ENCODE measurements around the gene C2CD2.

C2CD2 gene

GRCh38 chr21:41924368-41924754 is 29.5 kb downstream of the C2CD2 start:
- Histone ChIP-seq H3K9me3 (ENCODE audit: insufficient read depth, low read depth, low read length) (no peaks in the 10 kb centered on the region), H3F3A (ENCODE audit: low read depth) (0 out of 2 replicates have a peak, but pooled peaks cover 5% of the 10 kb centered on the region), H3K9me2 (replicated peaks; ENCODE audit: low read depth, low read length) (no peaks in the 10 kb centered on the region), H2AFZ (ENCODE audit: low read length) (no peak overlapping the region), H4K20me1 (ENCODE audit: insufficient read depth, low read length, poor library complexity, severe bottlenecking) (no peaks in the 10 kb centered on the region), H3K4me1 (ENCODE audit: insufficient read depth, low read length, poor library complexity, severe bottlenecking) (peaks cover 85% of the 10 kb centered on the region), H3K9ac (ENCODE audit: low read depth, low read length, poor library complexity, severe bottlenecking) (peak overlapping the region; percentile 92), H3K4me3 (ENCODE audit: low read length, poor library complexity, severe bottlenecking) (peak overlapping the region; percentile 76), H3K36me3 (ENCODE audit: insufficient read depth, low read length) (no peaks in the 10 kb centered on the region), H3K79me2 (ENCODE audit: insufficient read depth, low read length) (peaks cover 43% of the 10 kb centered on the region), H3K4me2 (ENCODE audit: low read depth, low read length, poor library complexity, severe bottlenecking) (peak overlapping the region; percentile 89), H3K27me3 (ENCODE audit: insufficient read depth, low read length, poor library complexity, severe bottlenecking) (no peaks in the 10 kb centered on the region)
- no peak for TF ChIP-seq CTCF (conservative IDR thresholded peaks at IDR 0.05; ENCODE audit: low read length)
- no peak for TF ChIP-seq EZH2phosphoT487 (IDR thresholded peaks at IDR 0.05; ENCODE audit: borderline replicate concordance)

GRCh38 chr21:41923631-41924367 is 30.0 kb downstream of the C2CD2 start:
- Histone ChIP-seq H3K4me3 (ENCODE audit: low read length, poor library complexity, severe bottlenecking) (peak overlapping the region; percentile 76), H3K79me2 (ENCODE audit: insufficient read depth, low read length) (peaks cover 43% of the 10 kb centered on the region), H3F3A (ENCODE audit: low read depth) (0 out of 2 replicates have a peak, but pooled peaks cover 5% of the 10 kb centered on the region), H3K9me2 (replicated peaks; ENCODE audit: low read depth, low read length) (no peaks in the 10 kb centered on the region), H4K20me1 (ENCODE audit: insufficient read depth, low read length, poor library complexity, severe bottlenecking) (no peaks in the 10 kb centered on the region), H3K36me3 (ENCODE audit: insufficient read depth, low read length) (no peaks in the 10 kb centered on the region), H3K9ac (ENCODE audit: low read depth, low read length, poor library complexity, severe bottlenecking) (peak overlapping the region; percentile 92), H3K27me3 (ENCODE audit: insufficient read depth, low read length, poor library complexity, severe bottlenecking) (no peaks in the 10 kb centered on the region), H3K4me2 (ENCODE audit: low read depth, low read length, poor library complexity, severe bottlenecking) (peak overlapping the region; percentile 89), H3K9me3 (ENCODE audit: insufficient read depth, low read depth, low read length) (no peaks in the 10 kb centered on the region), H3K4me1 (ENCODE audit: insufficient read depth, low read length, poor library complexity, severe bottlenecking) (peaks cover 81% of the 10 kb centered on the region), H2AFZ (ENCODE audit: low read length) (no peak overlapping the region)
- no peak for TF ChIP-seq EZH2phosphoT487 (IDR thresholded peaks at IDR 0.05; ENCODE audit: borderline replicate concordance)
- no peak for TF ChIP-seq CTCF (conservative IDR thresholded peaks at IDR 0.05; ENCODE audit: low read length)

GRCh38 chr21:41923186-41923585 is 30.6 kb downstream of the C2CD2 start:
- Histone ChIP-seq H3K4me1 (ENCODE audit: insufficient read depth, low read length, poor library complexity, severe bottlenecking) (peaks cover 74% of the 10 kb centered on the region), H3K9me3 (ENCODE audit: insufficient read depth, low read depth, low read length) (no peaks in the 10 kb centered on the region), H3K36me3 (ENCODE audit: insufficient read depth, low read length) (no peaks in the 10 kb centered on the region), H3K79me2 (ENCODE audit: insufficient read depth, low read length) (peaks cover 43% of the 10 kb centered on the region), H3K9me2 (replicated peaks; ENCODE audit: low read depth, low read length) (no peaks in the 10 kb centered on the region), H3K4me2 (ENCODE audit: low read depth, low read length, poor library complexity, severe bottlenecking) (peak overlapping the region; percentile 89), H3F3A (ENCODE audit: low read depth) (0 out of 2 replicates have a peak, but pooled peaks cover 5% of the 10 kb centered on the region), H3K4me3 (ENCODE audit: low read length, poor library complexity, severe bottlenecking) (peak overlapping the region; percentile 76), H3K9ac (ENCODE audit: low read depth, low read length, poor library complexity, severe bottlenecking) (peak overlapping the region; percentile 92), H3K27me3 (ENCODE audit: insufficient read depth, low read length, poor library complexity, severe bottlenecking) (no peaks in the 10 kb centered on the region), H4K20me1 (ENCODE audit: insufficient read depth, low read length, poor library complexity, severe bottlenecking) (no peaks in the 10 kb centered on the region), H2AFZ (ENCODE audit: low read length) (no peak overlapping the region)
- no peak for TF ChIP-seq CTCF (conservative IDR thresholded peaks at IDR 0.05; ENCODE audit: low read length)
- no peak for TF ChIP-seq EZH2phosphoT487 (IDR thresholded peaks at IDR 0.05; ENCODE audit: borderline replicate concordance)
